Activated T-cell treated with anti-CD3 and anti-CD28 coated beads, Interleukin-2, amount 50 U/mL, for 24 hours (primary cell): Measurements from ENCODE around the gene FAIM.

Source experiments
- DNase-seq: peaks from one replicate; pipeline ENCODE4 v3.0.0-alpha.2; 2020
- H3K27ac Mint-ChIP-seq: 2 replicates; pipeline ENCODE4 v1.8.0; 2020; ENCODE audit warnings: mild to moderate bottlenecking, mixed read lengths
- H3K27me3 Mint-ChIP-seq: 2 replicates; pipeline ENCODE4 v1.8.0; 2020; ENCODE audit warnings: mixed read lengths
- H3K36me3 Mint-ChIP-seq: 2 replicates; pipeline ENCODE4 v1.8.0; 2020; ENCODE audit warnings: low read depth, mixed read lengths
- H3K4me1 Mint-ChIP-seq: 2 replicates; pipeline ENCODE4 v1.8.0; 2020; ENCODE audit warnings: low read depth, mixed read lengths
- H3K4me3 Mint-ChIP-seq: 2 replicates; pipeline ENCODE4 v1.8.0; 2020; ENCODE audit warnings: mild to moderate bottlenecking, moderate library complexity, mixed read lengths
- H3K9me3 Mint-ChIP-seq: 2 replicates; pipeline ENCODE4 v1.8.0; 2020; ENCODE audit warnings: mixed read lengths

Gene FAIM

DNA sequence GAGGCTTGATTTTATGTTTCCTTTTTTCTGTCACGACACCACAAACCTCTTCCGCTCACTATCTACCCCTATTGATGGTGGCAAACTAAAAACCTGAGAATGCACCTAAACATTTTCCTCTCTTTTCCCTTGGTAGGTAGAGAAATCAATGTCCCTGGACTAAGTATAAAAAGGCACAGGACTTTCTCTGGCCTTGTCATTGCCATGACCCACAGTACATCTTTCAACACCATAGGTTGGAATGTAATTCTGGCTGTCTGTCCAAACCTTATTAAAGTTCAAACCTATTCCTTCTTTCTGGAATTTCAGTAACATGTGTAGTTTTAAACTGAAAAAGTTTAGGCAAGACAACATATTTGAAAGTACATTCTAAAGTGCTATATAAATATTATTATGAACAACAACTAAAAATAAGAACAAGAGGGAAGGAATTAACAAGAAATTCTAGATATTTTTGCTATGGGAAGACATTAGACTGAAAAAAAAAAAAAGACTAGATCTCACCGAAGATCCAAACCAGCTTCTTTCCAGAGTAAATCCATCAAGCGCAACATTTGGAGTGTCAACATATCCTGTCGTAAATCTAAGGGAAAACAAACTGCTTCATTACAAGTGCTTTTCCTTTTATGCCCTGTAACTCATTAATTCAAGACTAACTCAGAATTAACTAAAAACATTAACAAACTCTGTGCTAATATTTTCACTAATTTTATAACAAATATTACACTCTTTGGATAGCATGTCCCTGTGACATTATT, 73.1 kb downstream of the FAIM start:
- Mint-ChIP-seq H3K27me3 (no peaks in the 10 kb centered on the region), H3K9me3 (no peaks in the 10 kb centered on the region), H3K27ac (no peak overlapping the region), H3K36me3 (peaks cover 67% of the 10 kb centered on the region), H3K4me1 (peaks cover 3% of the 10 kb centered on the region), H3K4me3 (no peak overlapping the region)
- DNase-seq = no peak

DNA sequence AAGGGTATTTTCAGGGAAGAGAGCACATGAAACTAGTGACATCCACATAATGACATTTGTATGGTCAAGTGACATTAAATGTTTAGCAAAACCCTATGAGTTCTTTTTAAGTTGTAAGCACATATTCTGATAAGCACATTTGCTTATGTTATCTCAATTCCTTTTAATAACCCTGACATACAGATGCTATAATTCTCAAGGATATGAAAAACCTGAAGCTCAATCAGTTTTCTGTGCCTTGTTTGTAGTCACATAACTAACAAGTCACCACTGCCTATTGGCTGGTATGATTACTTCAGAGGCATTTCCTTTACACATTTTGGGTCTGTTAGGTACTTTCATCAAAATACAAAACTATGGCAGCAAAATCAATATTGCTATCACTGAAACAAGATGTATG, 74.1 kb downstream of the FAIM start:
- H3K27me3 Mint-ChIP-seq = no peaks in the 10 kb centered on the region
- H3K4me3 Mint-ChIP-seq = no peak overlapping the region
- peaks cover 13% of the 10 kb centered on the region for H3K4me1 Mint-ChIP-seq
- no peaks in the 10 kb centered on the region for H3K9me3 Mint-ChIP-seq
- no peak overlapping the region for H3K27ac Mint-ChIP-seq
- no peak for DNase-seq
- H3K36me3 Mint-ChIP-seq = peaks cover 68% of the 10 kb centered on the region
